ENCODE results near the gene ENTPD8.

Gene ENTPD8

DNA sequence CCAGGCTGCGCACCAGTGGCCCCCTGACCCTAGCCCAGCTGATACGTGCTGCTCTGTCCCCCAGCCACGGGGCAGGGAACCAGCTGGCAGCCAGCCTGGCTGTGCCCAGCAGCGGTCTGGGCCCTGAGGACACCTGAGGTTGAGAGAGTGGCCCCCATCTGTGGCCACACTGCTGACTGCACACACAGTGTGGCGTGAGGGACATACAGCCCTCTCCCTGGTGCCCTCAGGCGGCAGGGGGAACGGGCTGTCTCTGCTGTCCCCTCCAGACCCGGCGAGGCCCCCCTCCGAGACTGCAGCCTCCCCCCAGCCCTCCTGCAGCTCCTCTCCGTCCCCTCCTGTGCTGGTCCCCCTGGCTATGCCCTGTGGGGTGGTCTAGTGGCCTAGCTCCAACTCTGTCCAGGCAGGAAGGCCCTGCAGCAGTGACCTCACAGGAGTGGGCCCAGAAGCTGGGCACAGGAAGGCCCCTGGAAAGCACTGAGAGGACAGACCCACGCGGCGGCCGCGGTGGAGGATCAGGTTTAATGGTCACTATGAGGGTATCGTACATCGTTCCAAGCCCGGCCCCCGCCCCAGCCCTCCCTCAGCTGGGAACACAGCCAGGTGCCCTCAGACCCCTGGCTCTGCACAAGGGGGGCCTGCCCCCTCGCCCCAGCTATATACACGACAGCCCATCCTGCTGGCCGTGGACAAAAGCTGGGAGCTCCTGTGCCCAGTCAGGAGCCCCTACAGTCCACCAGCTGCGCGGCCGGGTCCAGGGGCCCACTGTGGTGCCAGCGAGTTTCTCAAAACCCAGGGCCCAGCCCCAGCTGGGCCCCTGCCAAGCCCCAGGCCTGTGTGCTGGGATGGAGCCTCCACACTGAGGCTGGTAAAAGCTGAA is 6.8 kb upstream of the ENTPD8 start:
- no peak for DNase-seq (ENCODE audit: low read depth, low spot score)

DNA sequence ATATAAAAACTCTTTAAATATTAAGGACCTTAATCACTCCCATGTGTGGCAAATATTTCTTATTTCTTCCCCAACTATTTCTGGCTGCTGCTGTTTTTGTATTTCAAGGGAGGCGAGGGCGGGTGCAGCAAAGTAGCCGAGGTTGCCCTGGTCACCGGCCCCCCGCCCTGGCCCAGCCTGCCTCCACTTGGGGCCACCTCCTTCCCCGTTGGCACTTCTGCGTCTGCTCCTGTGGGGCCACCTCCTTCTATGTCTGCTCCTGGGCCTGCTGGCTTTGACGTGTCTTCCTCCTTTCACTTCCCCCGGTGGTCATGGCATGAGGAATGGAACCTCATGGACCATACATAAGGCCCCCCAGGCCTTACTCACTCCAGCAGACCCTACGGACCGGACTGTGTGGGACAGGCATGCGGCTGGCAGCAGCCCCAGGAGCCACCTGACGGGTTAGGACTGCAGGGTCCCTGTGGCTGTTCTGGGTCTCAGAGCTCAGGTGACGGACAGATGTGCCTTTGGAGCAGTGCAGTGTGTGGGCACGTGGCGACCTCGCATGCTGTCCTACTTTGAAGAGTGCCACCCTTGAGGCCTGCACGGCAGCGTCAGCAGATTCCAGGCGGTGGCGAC is 5.8 kb upstream of the ENTPD8 start:
- no peak for DNase-seq (ENCODE audit: low read depth, low spot score)

GRCh38 chr9:137445930-137446431 is 4.8 kb upstream of the ENTPD8 start:
- no peak for DNase-seq (ENCODE audit: low read depth, low spot score)

- DNase-seq (ENCODE audit: low read depth, low spot score): no peak
Measured at GRCh38 chr9:137445275-137445807, 4.2 kb upstream of the ENTPD8 start.

DNA sequence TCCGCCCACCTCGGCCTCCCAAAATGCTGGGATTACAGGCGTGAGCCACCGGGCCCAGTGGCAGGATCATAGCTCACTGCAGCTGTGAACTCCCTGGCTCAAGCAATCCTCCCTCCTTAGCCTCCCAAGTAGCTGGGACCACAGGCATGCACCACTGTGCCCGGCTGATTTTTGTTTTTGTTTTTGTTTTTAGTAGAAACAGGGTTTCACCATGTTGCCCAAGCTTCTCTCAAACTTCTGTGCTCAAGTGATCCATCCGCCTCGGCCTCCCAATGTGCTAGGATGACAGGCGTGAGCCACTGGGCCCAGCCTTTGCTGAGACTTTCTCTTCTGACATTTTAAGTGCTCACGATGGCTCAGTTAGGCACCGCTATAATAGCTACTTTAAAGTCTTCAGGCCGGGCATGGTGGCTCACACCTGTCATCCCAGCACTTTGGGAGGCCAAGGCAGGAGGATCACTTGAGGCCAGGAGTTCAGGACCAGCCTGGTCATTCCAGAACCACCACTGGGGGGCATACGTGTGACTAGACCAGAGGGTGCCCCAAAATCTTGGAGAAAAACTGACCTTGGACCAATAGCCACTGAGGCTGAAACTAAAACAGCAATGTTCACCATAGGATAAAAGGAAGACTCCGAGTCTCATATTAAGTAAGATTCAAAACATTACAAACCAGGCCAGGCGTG is 3.1 kb upstream of the ENTPD8 start:
- DNase-seq (ENCODE audit: low read depth, low spot score): no peak

DNA sequence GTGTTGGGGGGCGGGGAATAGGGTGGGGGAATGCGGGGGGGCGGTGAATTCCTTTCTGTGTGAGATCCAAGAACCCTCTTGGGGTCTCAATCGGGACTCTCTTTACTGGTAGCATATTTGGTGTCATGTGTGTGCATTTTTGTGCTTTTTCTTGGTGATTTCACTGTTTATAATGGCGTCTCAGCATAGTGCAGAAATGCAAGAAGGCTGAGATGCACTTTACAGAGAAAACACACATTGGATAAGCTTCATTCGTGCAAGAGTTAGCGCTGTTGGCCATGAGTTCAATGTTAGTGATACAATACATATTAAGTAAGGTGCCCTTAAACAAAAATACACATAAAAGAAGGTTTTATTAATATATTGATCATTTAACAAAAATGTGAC is 771 bp upstream of the ENTPD8 start:
- DNase-seq (ENCODE audit: low read depth, low spot score): no peak

GRCh38 chr9:137439158-137439714 is 1.9 kb downstream of the ENTPD8 start:
- DNase-seq (ENCODE audit: low read depth, low spot score): no peak

DNA sequence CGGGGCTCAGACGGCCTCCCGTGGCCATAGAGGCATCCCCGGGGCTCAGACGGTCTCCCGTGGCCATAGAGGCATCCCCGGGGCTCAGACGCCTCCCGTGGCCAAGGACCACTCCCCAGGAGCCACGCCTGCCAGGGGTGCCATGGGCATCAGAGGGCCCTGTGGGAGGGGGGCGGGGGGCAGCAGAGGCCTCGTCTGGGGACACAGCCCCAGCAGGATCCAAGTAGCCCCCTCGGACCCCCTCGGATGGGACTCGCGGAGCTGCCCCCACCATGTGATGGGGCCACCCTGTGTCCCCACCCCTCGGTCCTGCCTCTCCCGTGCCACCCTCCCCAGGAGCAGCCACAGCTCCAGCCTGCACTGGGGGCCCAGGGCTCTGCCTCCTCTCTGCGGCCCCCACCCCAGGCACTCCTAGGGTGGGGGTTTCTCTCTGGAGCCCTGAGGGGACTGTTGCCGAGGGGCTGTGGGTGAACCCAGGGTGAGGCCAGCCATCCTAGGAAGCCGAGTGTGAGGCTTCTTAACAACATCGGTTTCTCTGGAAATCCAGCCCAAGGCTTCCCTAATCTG is 2.5 kb downstream of the ENTPD8 start:
- DNase-seq (ENCODE audit: low read depth, low spot score): no peak

GRCh38 chr9:137437691-137438590 is 3.2 kb downstream of the ENTPD8 start:
- no peak for DNase-seq (ENCODE audit: low read depth, low spot score)

GRCh38 chr9:137436761-137437600 is 4.2 kb downstream of the ENTPD8 start:
- DNase-seq (ENCODE audit: low read depth, low spot score): no peak

GRCh38 chr9:137435980-137436760 is 5.0 kb downstream of the ENTPD8 start:
- no peak for DNase-seq (ENCODE audit: low read depth, low spot score)

- no peak for DNase-seq (ENCODE audit: low read depth, low spot score)
Measured at GRCh38 chr9:137435381-137435891, 5.7 kb downstream of the ENTPD8 start.

DNA sequence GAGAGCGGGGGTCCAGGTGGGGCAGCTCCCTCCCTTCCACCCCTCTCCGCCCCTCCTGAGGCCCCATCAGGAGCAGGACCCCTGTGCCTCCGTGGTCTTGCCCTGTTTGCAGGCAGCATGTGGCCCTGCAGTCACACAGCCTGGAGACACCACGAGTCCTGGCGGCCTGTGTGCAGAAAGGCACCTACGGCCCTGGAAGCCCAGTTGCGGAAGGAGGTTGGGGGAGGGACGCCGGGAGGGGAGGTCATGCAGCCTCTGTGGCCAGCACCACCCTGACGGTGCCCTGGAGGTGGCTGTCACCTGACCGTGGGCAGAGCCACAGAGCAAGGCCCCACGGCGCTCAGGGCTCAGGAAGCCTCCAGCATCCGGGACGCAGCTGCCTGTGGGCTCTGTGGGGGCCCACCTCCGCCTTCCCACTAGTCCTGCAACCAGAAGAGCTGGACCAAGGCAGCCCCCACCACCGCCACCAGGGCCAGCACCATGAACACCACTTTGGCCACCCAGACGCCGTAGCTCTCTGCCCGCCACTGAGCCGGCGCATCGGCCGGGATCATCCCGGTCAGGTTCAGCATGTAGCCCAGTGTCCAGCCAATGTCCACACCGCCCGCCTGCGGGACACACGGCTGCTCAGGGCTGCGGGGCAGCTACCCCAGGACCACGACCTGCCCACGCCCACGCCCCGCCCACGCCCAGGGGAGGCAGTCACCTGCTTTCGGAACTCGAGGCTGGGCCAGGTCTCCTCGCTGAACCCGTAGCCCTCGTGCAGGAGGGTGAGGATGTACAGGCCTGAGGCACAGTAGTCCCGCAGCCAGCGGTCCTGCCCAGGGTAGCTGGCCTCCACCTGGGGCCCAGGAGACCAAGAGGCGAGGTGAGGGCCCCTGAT is 6.4 kb downstream of the ENTPD8 start:
- DNase-seq (ENCODE audit: low read depth, low spot score): no peak

DNA sequence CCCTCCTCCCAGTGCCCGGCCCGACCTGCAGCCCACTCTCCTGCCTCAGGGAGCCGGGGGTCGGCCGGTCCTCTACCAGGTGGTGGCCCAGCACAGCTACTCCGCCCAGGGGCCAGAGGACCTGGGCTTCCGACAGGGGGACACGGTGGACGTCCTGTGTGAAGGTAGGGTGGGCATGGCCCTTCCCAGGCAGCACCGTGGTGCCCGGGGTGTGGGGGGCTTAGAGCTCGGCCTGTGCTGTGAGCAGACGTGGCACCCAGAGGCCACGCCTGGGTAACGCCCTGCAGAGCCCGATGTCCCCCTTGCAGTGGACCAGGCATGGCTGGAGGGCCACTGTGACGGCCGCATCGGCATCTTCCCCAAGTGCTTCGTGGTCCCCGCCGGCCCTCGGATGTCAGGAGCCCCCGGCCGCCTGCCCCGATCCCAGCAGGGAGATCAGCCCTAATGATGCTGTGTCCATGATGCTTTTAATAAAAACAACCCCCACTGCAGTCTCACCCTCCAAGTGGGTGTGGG is 7.2 kb downstream of the ENTPD8 start:
- DNase-seq (ENCODE audit: low read depth, low spot score): no peak

- DNase-seq (ENCODE audit: low read depth, low spot score): no peak
Measured at GRCh38 chr9:137433349-137433915, 7.7 kb downstream of the ENTPD8 start.

DNA sequence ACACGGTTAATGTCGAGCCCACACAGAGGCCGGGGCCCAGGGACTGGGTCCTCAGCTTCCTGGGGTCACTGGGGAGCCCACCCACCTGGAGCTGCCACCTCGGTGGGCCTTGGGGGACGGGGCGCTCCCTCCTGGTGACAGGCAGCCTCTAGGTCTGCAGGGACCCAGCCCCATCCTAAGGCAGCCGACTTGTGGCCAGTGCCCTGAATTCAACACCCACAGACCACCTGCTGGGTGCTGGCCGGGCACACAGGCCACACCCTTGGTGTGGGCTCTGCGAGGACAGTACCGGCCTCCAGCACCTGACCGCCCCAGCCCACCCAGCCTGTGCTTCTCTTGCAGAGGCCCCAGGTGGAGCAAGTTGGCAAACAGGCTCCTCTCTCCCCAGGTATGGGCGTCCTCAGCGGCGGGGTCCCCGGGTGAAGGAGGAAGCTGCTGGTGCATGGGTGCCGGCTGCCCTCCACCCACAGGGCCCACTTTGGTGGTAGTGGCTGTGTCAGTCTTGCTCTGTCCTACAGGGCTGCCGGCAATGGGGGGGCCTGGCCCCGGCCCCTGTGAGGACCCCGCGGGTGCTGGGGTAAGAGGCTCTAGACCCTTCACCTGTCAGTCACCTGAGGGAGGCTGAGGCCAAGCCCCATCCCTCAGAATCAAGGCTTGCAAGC is 8.3 kb downstream of the ENTPD8 start:
- DNase-seq (ENCODE audit: low read depth, low spot score): no peak

Data from iPS DF 19.7 (cell line).